Gastrocnemius medialis (tissue), 4 donors: ENCODE results near the gene NSDHL. TPM values are rescaled to one million over a fixed set of nuclear protein-coding genes. Genes with fewer than 3 reads are reported as not detected.

Experiments used
- ATAC-seq, 2 donors: fragments of 150-250 bp; one replicate each; pipeline ENCODE4 v1.9.1; 2016
- DNase-seq, 2 donors: peaks; one replicate each; pipeline ENCODE4 v3.0.0-alpha.2; 2019
- H3K27ac ChIP-seq, 4 donors: fragments of 200-600 bp; sonication (generic); 1 replicate in 1 of 4; 2 replicates in 3 of 4; pipeline ENCODE4 v1.5.1; 2016 to 2018; ENCODE audit warnings: mild to moderate bottlenecking in 2 of 4, moderate library complexity in 1 of 4
- H3K27me3 ChIP-seq, 3 donors: fragments of 200-600 bp; sonication (generic) in 2 of 3; 1 replicate in 1 of 3; 2 replicates in 2 of 3; pipeline versions ENCODE4 v1.5.1 to v1.6.0; 2016 to 2019; ENCODE audit warnings: mild to moderate bottlenecking in 1 of 3, moderate library complexity in 1 of 3
- H3K36me3 ChIP-seq, 2 donors: fragments of 200-600 bp; sonication (generic) in 1 of 2; one replicate each; pipeline ENCODE4 v1.5.1; 2017 to 2018
- H3K4me1 ChIP-seq, 2 donors: fragments of 200-600 bp; sonication (generic) in 1 of 2; one replicate each; pipeline ENCODE4 v1.5.1; 2016 to 2017; ENCODE audit warnings: mild to moderate bottlenecking in 2 of 2
- H3K4me3 ChIP-seq, 4 donors: fragments of 200-600 bp; sonication (generic) in 3 of 4; 1 replicate in 1 of 4; 2 replicates in 3 of 4; pipeline ENCODE4 v1.5.1; 2016 to 2019; ENCODE audit warnings: mild to moderate bottlenecking in 2 of 4
- H3K9me3 ChIP-seq, 3 donors: fragments of 200-600 bp; sonication (generic) in 2 of 3; 1 replicate in 1 of 3; 2 replicates in 2 of 3; pipeline ENCODE4 v1.5.1; 2016 to 2019
- POLR2A ChIP-seq, 2 donors: fragments of 450-650 bp; IDR thresholded peaks; one replicate each; pipeline ENCODE4 v1.6.1; 2017; ENCODE audit warnings: antibody characterized with exemption in 2 of 2, mild to moderate bottlenecking in 2 of 2, moderate library complexity in 2 of 2
- in situ Hi-C, 4 donors: fragments of 200-750 bp; cut with MboI; loops; one replicate each; pipeline versions ENCODE4 v1.15.0 to v1.8.0; 2017; ENCODE audit warnings: low sequenced_read_pairs in 4 of 4
- intact Hi-C: fragments of 100-400 bp; cut with DNase I; formaldehyde crosslinking; loops from one replicate; pipeline ENCODE4 v1.15.1; 2023; ENCODE audit warnings: low total_unique reads
- total RNA-seq, 4 donors: library from RNA; depleted of rRNA; stranded (reverse); fragments of >200 nt; gene quantifications; one replicate each; pipeline versions ENCODE4 v1.1.0 to v1.2.3, GENCODE V29; 2016
- TF ChIP-seq, protein P1 (sequence below), 5 experiments: fragments of 450-650 bp in 3 of 5; fragments of 200-600 bp in 2 of 5; sonication (generic) in 2 of 5; IDR thresholded peaks in 4 of 5; conservative IDR thresholded peaks in 1 of 5; 1 replicate in 4 of 5; 2 replicates in 1 of 5; pipeline ENCODE4 v1.5.1; 2016 to 2019; ENCODE audit warnings: antibody characterized with exemption in 5 of 5, mild to moderate bottlenecking in 3 of 5, moderate library complexity in 3 of 5

Gene NSDHL
- total RNA-seq, 4 donors from 2014 or later = 4.6 to 8.8 (median 6.2) TPM

DNA sequence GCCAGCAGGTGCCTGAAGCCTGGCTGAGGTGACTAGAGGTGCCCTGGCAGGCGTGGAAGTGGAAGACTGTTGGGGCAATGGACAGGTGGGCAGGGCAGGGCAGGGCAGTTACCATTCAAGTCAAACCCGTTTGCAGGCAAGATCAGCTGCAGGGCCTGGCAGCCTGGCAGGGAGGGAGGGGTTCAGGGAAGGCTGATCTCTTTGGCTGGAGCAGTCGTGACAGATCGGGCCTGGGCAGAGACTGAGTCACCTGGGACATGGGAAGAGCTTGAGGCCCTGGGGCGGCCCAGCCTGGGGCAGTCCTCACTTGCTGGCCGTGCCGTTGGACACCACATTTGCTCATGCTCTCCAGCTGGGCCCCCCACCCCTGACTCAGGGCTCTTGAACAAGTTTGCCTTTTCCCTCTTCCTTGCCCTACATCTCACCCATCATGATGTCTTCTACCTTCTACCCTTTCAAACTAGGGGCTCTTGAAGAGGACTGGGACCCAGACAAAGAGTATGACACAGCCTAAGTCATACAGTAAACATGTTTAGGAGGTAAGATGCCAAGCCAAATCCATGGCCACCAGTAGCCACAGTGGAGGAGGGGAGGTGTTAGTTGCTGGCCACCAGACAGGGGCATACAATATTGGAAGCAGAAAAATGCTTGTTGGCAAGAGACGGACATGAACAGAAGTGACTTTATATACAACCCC, 65.0 kb downstream of the NSDHL start:
- ATAC-seq (no peak), DNase-seq (no peak)
- Histone ChIP-seq H3K4me1 (no peaks in the 10 kb centered on the region), H3K27me3 (peaks cover 0 to 13% (median 0%) of the 10 kb centered on the region in 3 donors), H3K36me3 (no peaks in the 10 kb centered on the region), H3K27ac (no peak overlapping the region), H3K9me3 (no peaks in the 10 kb centered on the region), H3K4me3 (no peak overlapping the region)
- intact Hi-C loops = no loop called here
- TF ChIP-seq, protein P1, sequence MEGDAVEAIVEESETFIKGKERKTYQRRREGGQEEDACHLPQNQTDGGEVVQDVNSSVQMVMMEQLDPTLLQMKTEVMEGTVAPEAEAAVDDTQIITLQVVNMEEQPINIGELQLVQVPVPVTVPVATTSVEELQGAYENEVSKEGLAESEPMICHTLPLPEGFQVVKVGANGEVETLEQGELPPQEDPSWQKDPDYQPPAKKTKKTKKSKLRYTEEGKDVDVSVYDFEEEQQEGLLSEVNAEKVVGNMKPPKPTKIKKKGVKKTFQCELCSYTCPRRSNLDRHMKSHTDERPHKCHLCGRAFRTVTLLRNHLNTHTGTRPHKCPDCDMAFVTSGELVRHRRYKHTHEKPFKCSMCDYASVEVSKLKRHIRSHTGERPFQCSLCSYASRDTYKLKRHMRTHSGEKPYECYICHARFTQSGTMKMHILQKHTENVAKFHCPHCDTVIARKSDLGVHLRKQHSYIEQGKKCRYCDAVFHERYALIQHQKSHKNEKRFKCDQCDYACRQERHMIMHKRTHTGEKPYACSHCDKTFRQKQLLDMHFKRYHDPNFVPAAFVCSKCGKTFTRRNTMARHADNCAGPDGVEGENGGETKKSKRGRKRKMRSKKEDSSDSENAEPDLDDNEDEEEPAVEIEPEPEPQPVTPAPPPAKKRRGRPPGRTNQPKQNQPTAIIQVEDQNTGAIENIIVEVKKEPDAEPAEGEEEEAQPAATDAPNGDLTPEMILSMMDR (IDR thresholded peaks at IDR 0.05 in 4 of 5, conservative IDR thresholded peaks at IDR 0.05 in 1 of 5) = no peak
- no peak for TF ChIP-seq POLR2A (IDR thresholded peaks at IDR 0.05)
- in situ Hi-C loops = no loop called here

DNA sequence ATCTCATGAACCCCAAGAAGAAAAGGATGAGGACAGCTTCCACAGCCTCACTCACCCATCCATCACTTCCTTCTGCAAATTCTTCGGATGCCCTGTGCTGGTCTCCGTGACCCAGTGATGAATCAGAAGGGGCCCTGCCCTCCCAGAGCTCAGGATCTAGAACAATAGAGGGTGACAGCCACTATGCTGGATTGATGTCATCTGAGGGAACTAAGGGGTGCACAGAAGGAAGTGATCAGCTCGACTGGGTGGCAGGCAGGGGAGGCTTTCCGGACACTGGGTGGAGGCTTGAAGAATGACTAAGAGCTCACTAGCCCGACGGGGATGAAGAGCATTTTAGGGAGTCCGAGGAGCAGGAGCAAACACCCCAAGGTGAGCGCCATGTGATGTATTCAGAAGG, 65.6 kb downstream of the NSDHL start:
- ATAC-seq (no peak), DNase-seq (no peak)
- Histone ChIP-seq H3K27ac (no peak overlapping the region), H3K36me3 (no peaks in the 10 kb centered on the region), H3K9me3 (no peaks in the 10 kb centered on the region), H3K4me1 (no peaks in the 10 kb centered on the region), H3K27me3 (peaks cover 0 to 13% (median 0%) of the 10 kb centered on the region in 3 donors), H3K4me3 (no peak overlapping the region)
- intact Hi-C loops (no loop called here), in situ Hi-C loops (no loop called here)
- no peak for TF ChIP-seq POLR2A (IDR thresholded peaks at IDR 0.05)
- TF ChIP-seq, protein P1 (IDR thresholded peaks at IDR 0.05 in 4 of 5, conservative IDR thresholded peaks at IDR 0.05 in 1 of 5) = no peak

DNA sequence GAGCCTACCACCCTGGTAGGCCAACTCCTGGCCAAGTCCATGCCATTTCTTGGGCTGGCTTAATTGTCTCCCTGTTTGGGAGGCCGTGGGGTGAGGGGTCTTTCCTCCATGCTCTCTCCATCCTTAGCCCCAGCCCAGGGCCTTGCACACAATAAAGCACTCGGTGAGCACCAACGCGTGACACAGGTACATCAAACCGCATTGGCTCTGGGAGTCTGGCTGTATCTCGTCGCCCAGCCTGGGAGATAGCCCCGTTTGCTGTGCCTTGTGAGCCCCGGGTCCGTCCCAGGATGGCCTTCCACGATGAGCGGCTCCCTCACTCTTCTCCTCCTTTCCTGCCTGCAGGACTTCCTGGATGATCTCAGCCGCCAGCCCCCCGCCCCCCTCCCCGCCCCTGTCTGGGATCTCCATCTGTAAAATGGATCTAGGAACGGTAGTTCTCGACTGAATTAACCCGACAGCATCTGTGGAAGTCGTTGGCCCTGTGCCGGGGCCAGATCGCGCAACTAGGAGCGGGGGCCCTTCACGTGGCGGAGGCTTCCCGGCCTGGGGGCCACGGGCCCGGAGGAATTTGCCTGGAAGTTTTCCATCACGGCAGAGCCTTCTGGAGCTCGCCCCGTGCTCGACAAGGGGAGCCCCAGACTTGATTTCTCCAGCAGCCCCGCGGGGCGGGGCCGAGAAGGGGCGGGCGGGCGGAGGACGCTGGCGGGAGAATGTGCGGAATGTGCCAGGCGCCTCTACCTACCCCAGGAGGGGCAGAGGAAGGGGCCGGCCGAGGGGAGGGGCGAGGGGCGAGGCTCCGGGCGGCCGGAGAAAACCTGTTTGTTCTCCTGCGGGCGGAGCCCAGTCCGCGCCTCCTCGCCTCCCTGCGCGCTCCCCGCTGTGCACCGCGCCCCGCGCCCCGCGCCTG, 66.6 kb downstream of the NSDHL start, which contains the start of gene ZNF185:
Gene ZNF185, plus strand, starts transcription at position 846 of the 910 bp plus-strand sequence. CDS start 16,423 bp downstream, outside the sequence.
- intact Hi-C loops = no loop called here
- H3K4me1 ChIP-seq = no peaks in the 10 kb centered on the region
- H3K4me3 ChIP-seq = peak within 1 kb of the TSS in 2 of 4 donors; percentile 25 to 30
- ATAC-seq (no peak), DNase-seq (no peak)
- in situ Hi-C loops = no loop called here
- peaks cover 0 to 13% (median 0%) of the 10 kb centered on the region in 3 donors for H3K27me3 ChIP-seq
- no peak for TF ChIP-seq POLR2A (IDR thresholded peaks at IDR 0.05)
- TF ChIP-seq, protein P1 (IDR thresholded peaks at IDR 0.05 in 4 of 5, conservative IDR thresholded peaks at IDR 0.05 in 1 of 5) = no peak
- no peaks in the 10 kb centered on the region for H3K36me3 ChIP-seq
- no peak within 1 kb of the TSS for H3K27ac ChIP-seq
- H3K9me3 ChIP-seq = no peaks in the 10 kb centered on the region

DNA sequence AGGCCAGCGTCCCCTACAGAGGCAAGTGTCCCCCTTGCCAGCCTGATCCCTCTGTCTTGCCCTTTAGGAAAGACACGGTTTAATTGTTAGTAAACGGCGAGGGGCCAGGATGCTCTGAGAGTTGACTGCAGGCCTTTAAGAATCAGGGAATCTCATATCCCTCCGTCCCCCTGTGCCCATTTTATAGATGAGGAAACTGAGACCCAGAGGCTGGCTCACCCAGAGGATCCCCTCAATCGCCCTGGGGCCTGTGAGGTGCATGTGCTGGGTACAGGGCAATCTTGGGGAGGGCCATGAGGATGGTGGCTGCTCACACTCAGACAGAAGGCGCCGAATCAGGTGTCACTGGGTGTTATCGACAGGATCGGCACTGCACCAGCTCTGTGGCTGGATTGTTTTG, 67.6 kb downstream of the NSDHL start:
- peaks cover 0 to 13% (median 0%) of the 10 kb centered on the region in 3 donors for H3K27me3 ChIP-seq
- no peaks in the 10 kb centered on the region for H3K9me3 ChIP-seq
- H3K27ac ChIP-seq = no peak overlapping the region
- intact Hi-C loops = no loop called here
- H3K36me3 ChIP-seq = no peaks in the 10 kb centered on the region
- no peaks in the 10 kb centered on the region for H3K4me1 ChIP-seq
- no peak for TF ChIP-seq POLR2A (IDR thresholded peaks at IDR 0.05)
- TF ChIP-seq, protein P1 (IDR thresholded peaks at IDR 0.05 in 4 of 5, conservative IDR thresholded peaks at IDR 0.05 in 1 of 5) = no peak
- H3K4me3 ChIP-seq = no peak overlapping the region
- DNase-seq = no peak
- ATAC-seq = no peak
- in situ Hi-C loops = no loop called here
